H9 (cell line): ENCODE data around the gene CHST15. TPM values are rescaled to one million over a fixed set of nuclear protein-coding genes. Genes with fewer than 3 reads are reported as not detected.

Source experiments
- DNase-seq: peaks from one replicate; pipeline ENCODE4 v3.0.0-alpha.2; 2017
- H2AFZ ChIP-seq: one replicate; pipeline ENCODE4 v1.6.1; 2013; ENCODE audit warnings: mild to moderate bottlenecking, low read length, control low read depth, moderate library complexity
- H2AK5ac ChIP-seq: 2 replicates; pipeline ENCODE4 v1.6.1; 2013; ENCODE audit warnings: low read length, control low read depth, mixed read lengths; ENCODE audit not compliant: insufficient read length
- H2BK120ac ChIP-seq: one replicate; pipeline ENCODE4 v1.6.1; 2013; ENCODE audit warnings: low read depth, mild to moderate bottlenecking, low read length, control low read depth, inconsistent platforms; ENCODE audit not compliant: poor library complexity, severe bottlenecking
- H2BK12ac ChIP-seq: 2 replicates; pipeline ENCODE4 v1.6.1; 2013; ENCODE audit warnings: low read length, control low read depth, mixed read lengths, low read depth; ENCODE audit not compliant: insufficient read length
- H2BK15ac ChIP-seq: 2 replicates; pipeline ENCODE4 v1.6.1; 2013; ENCODE audit warnings: low read depth, low read length, control low read depth
- H2BK20ac ChIP-seq: one replicate; pipeline ENCODE4 v1.6.1; 2013; ENCODE audit warnings: low read depth, mild to moderate bottlenecking, low read length, control low read depth, inconsistent platforms; ENCODE audit not compliant: poor library complexity, severe bottlenecking
- H2BK5ac ChIP-seq: 2 replicates; pipeline ENCODE4 v1.6.1; 2013; ENCODE audit warnings: low read length, control low read depth, mixed read lengths; ENCODE audit not compliant: insufficient read length
- H3K14ac ChIP-seq: 2 replicates; pipeline ENCODE4 v1.6.1; 2013; ENCODE audit warnings: low read length, control low read depth; ENCODE audit not compliant: insufficient read depth
- H3K18ac ChIP-seq: 2 replicates; pipeline ENCODE4 v1.6.1; 2013; ENCODE audit warnings: low read depth, mild to moderate bottlenecking, mixed read lengths, low read length, control low read depth; ENCODE audit not compliant: insufficient read length
- H3K23ac ChIP-seq: 2 replicates; pipeline ENCODE4 v1.6.1; 2013; ENCODE audit warnings: low read length, control low read depth, mixed read lengths, low read depth; ENCODE audit not compliant: insufficient read length
- H3K23me2 ChIP-seq: 2 replicates; pipeline ENCODE4 v1.6.1; 2013; ENCODE audit warnings: low read depth, mild to moderate bottlenecking, mixed read lengths, low read length, control low read depth; ENCODE audit not compliant: insufficient read length, poor library complexity, severe bottlenecking
- H3K27ac ChIP-seq: 2 replicates; pipeline ENCODE4 v1.5.1; 2013; ENCODE audit warnings: low read length, control low read depth, mixed read lengths, low read depth; ENCODE audit not compliant: insufficient read length
- H3K27me3 ChIP-seq: 2 replicates; pipeline ENCODE4 v1.6.1; 2013; ENCODE audit warnings: low read length, control low read depth, inconsistent platforms; ENCODE audit not compliant: insufficient read depth
- H3K4ac ChIP-seq: 2 replicates; pipeline ENCODE4 v1.6.1; 2013; ENCODE audit warnings: low read depth, mild to moderate bottlenecking, control low read depth, inconsistent platforms, low read length, moderate library complexity
- H3K4me1 ChIP-seq: 2 replicates; pipeline ENCODE4 v1.6.1; 2013; ENCODE audit warnings: low read length, control low read depth, inconsistent platforms; ENCODE audit not compliant: insufficient read depth
- H3K4me2 ChIP-seq: 2 replicates; pipeline ENCODE4 v1.6.1; 2013; ENCODE audit warnings: low read length, control low read depth, mixed read lengths; ENCODE audit not compliant: insufficient read length, insufficient read depth
- H3K56ac ChIP-seq: 2 replicates; pipeline ENCODE4 v1.6.1; 2013; ENCODE audit warnings: low read depth, mild to moderate bottlenecking, mixed read lengths, low read length, control low read depth; ENCODE audit not compliant: insufficient read length
- H3K79me1 ChIP-seq: 2 replicates; pipeline ENCODE4 v1.6.1; 2013; ENCODE audit warnings: low read depth, mild to moderate bottlenecking, moderate library complexity, low read length, control low read depth, inconsistent platforms; ENCODE audit not compliant: insufficient read depth, poor library complexity, severe bottlenecking
- H3K79me2 ChIP-seq: 2 replicates; pipeline ENCODE4 v1.6.1; 2013; ENCODE audit warnings: low read length, control low read depth, inconsistent platforms; ENCODE audit not compliant: insufficient read depth
- H3K9ac ChIP-seq: 2 replicates; pipeline ENCODE4 v1.6.1; 2013; ENCODE audit warnings: low read length, control low read depth, mixed read lengths; ENCODE audit not compliant: insufficient read length; ENCODE audit errors: extremely low read depth
- H3K9me3 ChIP-seq: one replicate; pipeline ENCODE4 v1.6.1; 2013; ENCODE audit warnings: low read depth, low read length, inconsistent platforms; ENCODE audit not compliant: control insufficient read depth
- H3T11ph ChIP-seq: one replicate; pipeline ENCODE4 v1.6.1; 2013; ENCODE audit warnings: mild to moderate bottlenecking, low read length, control low read depth, inconsistent platforms
- H4K20me1 ChIP-seq: one replicate; pipeline ENCODE4 v1.6.1; 2013; ENCODE audit not compliant: control insufficient read depth, insufficient read length, insufficient read depth
- H4K5ac ChIP-seq: 2 replicates; pipeline ENCODE4 v1.6.1; 2013; ENCODE audit warnings: low read depth, mild to moderate bottlenecking, mixed read lengths, low read length, control low read depth; ENCODE audit not compliant: insufficient read length
- H4K8ac ChIP-seq: replicated peaks from 2 replicates; pipeline ENCODE4 v1.6.1; 2013; ENCODE audit warnings: low read length, control low read depth, mixed read lengths, low read depth; ENCODE audit not compliant: insufficient read length
- H4K91ac ChIP-seq: 2 replicates; pipeline ENCODE4 v1.6.1; 2013; ENCODE audit warnings: low read depth, mild to moderate bottlenecking, moderate library complexity, mixed read lengths, low read length, control low read depth; ENCODE audit not compliant: insufficient read length
- H3K27ac Mint-ChIP-seq, 3 experiments: 2 replicates in 2 of 3; 3 replicates in 1 of 3; pipeline ENCODE4 v1.8.0; 2020 to 2021; ENCODE audit warnings: mixed read lengths in 3 of 3, mild to moderate bottlenecking in 1 of 3, moderate library complexity in 1 of 3
- H3K27me3 Mint-ChIP-seq: 2 replicates; pipeline ENCODE4 v1.8.0; 2021; ENCODE audit warnings: low read depth, mild to moderate bottlenecking, moderate library complexity, mixed read lengths
- H3K36me3 Mint-ChIP-seq, 3 experiments: 2 replicates in 2 of 3; 3 replicates in 1 of 3; pipeline ENCODE4 v1.8.0; 2020 to 2021; ENCODE audit warnings: low read depth in 3 of 3, mixed read lengths in 3 of 3; ENCODE audit not compliant: insufficient read depth in 1 of 3
- H3K4me1 Mint-ChIP-seq, 2 experiments: 2 replicates each; pipeline ENCODE4 v1.8.0; 2020; ENCODE audit warnings: mixed read lengths in 2 of 2
- H3K4me3 Mint-ChIP-seq, 2 experiments: 2 replicates in 1 of 2; 3 replicates in 1 of 2; pipeline ENCODE4 v1.8.0; 2020 to 2021; ENCODE audit warnings: mild to moderate bottlenecking in 2 of 2, mixed read lengths in 2 of 2, moderate library complexity in 1 of 2
- H3K9me3 Mint-ChIP-seq, 2 experiments: 2 replicates in 1 of 2; 3 replicates in 1 of 2; pipeline ENCODE4 v1.8.0; 2020; ENCODE audit warnings: mild to moderate bottlenecking in 2 of 2, mixed read lengths in 2 of 2, moderate library complexity in 1 of 2
- WGBS: extraction: QIAGEN DNeasy Blood & Tissue Kit; methylation state at CpG from one replicate; pipeline ENCODE4 v1.1.7; 2013; ENCODE audit warnings: missing lambda C conversion rate, low lambda C conversion rate, mixed read lengths; ENCODE audit not compliant: insufficient read length; ENCODE audit errors: extremely low coverage; 5-methylcytosine and 5-hydroxymethylcytosine counted together
- total RNA-seq: library from RNA; stranded (reverse); gene quantifications from 2 replicates; pipeline ENCODE4 v1.2.1, GENCODE V29; 2021
- TF ChIP-seq, protein P1 (sequence below): fragments of 200-600 bp; sonication (generic); conservative IDR thresholded peaks from 3 replicates; pipeline ENCODE4 v1.8.0; 2021; ENCODE audit warnings: antibody characterized with exemption, mild to moderate bottlenecking

CHST15 gene
- total RNA-seq, 1 experiment from 2014 or later = 8.7 TPM

DNA sequence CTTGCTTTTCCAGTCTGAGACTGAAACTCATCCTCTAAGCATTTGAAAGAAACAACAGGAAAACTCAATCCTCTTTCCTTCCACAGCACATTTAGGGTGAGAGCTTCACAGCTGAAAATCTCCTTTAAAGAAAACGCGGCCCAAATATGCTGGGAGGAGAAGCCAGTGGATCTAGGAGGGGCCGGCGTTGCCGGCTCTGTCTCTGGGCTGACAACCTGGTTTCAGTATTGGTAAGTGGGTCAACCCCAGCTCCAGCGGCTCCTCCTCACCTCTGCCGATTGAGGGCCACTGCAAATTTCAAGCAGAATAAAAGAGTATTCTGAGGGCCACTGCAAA, 126.5 kb downstream of the CHST15 start:
- H3K18ac ChIP-seq = no peak overlapping the region
- H3K9me3 ChIP-seq = no peaks in the 10 kb centered on the region
- Mint-ChIP-seq H3K36me3 (no peaks in the 10 kb centered on the region; a peak in 1 of 7 replicates), H3K27ac (no peak overlapping the region), H3K27me3 (peaks cover 52% of the 10 kb centered on the region), H3K9me3 (peaks cover 3 to 5% of the 10 kb centered on the region in 2 experiments; a peak in 2 of 5 replicates), H3K4me1 (peaks cover 15 to 40% of the 10 kb centered on the region in 2 experiments), H3K4me3 (no peak overlapping the region)
- no peak overlapping the region for H2BK15ac ChIP-seq
- no peak overlapping the region for H3K27ac ChIP-seq
- no peak overlapping the region for H3K4me2 ChIP-seq
- H3K4me1 ChIP-seq = peaks cover 5% of the 10 kb centered on the region; the same call in 1 of the 2 replicates
- no peak for DNase-seq
- H3K23ac ChIP-seq = no peak overlapping the region
- H3K79me1 ChIP-seq = no peaks in the 10 kb centered on the region
- H2BK20ac ChIP-seq = no peak overlapping the region
- H2BK5ac ChIP-seq = no peak overlapping the region
- no peak overlapping the region for H2BK120ac ChIP-seq
- H3K79me2 ChIP-seq = no peaks in the 10 kb centered on the region
- no CpG with 5 or more reads among the region's 7 CpGs for WGBS
- peaks cover 3% of the 10 kb centered on the region for H3K23me2 ChIP-seq
- H4K5ac ChIP-seq = no peak overlapping the region
- no peak overlapping the region for H3K4ac ChIP-seq
- no peak overlapping the region for H3T11ph ChIP-seq
- H4K20me1 ChIP-seq = no peaks in the 10 kb centered on the region
- H3K14ac ChIP-seq = no peak overlapping the region
- peaks cover 4% of the 10 kb centered on the region; the same call in 1 of the 2 replicates for H3K27me3 ChIP-seq
- no peak overlapping the region for H4K8ac ChIP-seq
- TF ChIP-seq, protein P1, sequence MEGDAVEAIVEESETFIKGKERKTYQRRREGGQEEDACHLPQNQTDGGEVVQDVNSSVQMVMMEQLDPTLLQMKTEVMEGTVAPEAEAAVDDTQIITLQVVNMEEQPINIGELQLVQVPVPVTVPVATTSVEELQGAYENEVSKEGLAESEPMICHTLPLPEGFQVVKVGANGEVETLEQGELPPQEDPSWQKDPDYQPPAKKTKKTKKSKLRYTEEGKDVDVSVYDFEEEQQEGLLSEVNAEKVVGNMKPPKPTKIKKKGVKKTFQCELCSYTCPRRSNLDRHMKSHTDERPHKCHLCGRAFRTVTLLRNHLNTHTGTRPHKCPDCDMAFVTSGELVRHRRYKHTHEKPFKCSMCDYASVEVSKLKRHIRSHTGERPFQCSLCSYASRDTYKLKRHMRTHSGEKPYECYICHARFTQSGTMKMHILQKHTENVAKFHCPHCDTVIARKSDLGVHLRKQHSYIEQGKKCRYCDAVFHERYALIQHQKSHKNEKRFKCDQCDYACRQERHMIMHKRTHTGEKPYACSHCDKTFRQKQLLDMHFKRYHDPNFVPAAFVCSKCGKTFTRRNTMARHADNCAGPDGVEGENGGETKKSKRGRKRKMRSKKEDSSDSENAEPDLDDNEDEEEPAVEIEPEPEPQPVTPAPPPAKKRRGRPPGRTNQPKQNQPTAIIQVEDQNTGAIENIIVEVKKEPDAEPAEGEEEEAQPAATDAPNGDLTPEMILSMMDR = no peak
- no peak overlapping the region for H2AFZ ChIP-seq
- H2BK12ac ChIP-seq = no peak overlapping the region
- H2AK5ac ChIP-seq = no peak overlapping the region
- H3K56ac ChIP-seq = no peak overlapping the region
- no peak overlapping the region for H4K91ac ChIP-seq
- no peak overlapping the region for H3K9ac ChIP-seq
